NCI-H187 (cell line): ENCODE measurements around the gene HMGCL.

Source experiments
- DNase-seq, 2 experiments: peaks; one replicate each; lab custom pipeline; 2025; lab: John Stamatoyannopoulos, UW

The HMGCL gene

DNA sequence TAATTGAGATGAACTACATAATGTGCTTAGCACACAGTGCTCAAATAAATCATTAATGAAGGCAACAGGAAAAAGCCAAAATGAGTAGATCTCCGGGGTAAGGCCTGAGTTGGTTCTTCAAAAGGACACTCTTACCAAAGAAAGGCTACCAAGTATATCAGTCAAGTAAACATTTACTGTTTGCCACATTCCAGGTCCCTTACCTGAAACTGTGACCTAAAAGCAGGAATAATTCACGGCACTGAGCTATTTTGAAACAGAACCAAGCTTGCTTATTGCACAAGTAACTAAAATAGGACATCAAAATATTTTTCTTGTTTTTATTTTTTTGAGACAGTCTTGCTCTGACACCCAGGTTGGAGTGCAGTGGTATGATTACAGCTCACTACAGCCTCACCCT is 49.0 kb downstream of the HMGCL start:
- DNase-seq: no peak

DNA sequence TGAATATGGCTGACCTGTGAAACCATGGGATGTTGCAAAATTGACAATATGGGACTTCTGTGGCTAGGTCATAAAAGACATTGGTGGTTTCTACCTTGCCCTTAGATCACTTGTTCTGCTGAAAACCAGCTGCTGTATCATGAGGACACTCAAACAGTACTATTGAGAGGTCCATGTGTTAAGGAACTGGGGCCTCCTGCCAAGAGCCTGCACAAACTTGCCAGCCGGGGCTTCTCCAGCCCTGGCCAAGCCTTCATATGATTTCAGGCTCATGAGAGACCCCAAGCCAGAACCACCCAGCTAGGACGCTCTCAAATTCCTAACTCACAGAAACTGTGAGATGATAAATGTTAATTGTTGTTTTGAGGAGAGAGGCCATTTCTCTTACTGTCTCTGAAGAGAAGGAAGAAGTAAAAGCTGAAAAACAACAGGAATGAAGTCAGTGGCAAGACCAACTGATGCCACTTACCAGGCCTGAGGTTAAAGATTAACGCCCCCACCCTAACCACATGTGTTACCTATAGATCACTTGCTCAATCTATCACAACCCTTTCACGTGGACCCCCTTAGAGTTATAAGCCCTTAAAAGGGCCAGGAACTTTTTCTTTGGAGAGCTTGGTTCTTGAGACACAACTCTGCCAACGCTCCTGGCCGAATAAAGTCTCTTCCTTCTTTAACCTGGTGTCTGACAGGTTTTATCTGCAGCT is 50.9 kb downstream of the HMGCL start:
- no peak for DNase-seq

GRCh38 chr1:23772854-23773242 is 52.4 kb downstream of the HMGCL start:
- DNase-seq: no peak

DNA sequence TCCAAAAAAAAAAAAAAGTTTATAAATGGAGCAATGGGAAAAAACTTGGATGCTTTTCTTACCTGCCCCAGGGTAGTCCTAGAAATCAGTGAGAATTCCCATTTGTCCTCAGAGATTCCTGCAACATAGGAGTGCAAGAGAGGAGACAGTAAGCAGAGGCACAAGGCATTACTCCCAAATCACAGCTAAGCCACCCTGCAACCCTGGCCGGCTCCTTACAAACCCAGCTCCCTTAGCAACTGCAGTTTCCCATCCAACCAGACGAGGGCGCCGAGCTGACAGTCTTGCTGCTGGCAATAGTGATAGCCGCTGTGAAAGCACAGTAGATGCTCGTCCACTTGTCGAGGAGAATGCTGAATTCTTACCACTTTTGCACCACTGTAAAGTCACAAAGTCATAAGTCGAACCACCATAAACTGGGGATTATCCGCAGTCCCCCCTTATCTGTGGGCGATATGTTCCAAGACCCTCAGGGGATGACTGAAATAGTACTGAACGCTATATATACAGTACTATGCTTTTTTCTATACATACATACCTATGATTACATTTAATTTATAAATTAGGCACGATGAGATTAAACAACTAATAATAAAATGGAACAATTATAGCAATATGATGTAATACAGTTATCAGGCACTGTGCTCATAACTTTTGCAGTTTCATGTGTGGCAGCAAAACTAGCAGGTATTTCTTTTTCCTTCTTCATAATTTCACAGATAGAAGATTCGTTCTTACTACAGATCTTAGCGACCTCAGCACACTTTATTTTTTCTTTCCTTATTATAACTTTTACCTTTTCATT is 53.0 kb downstream of the HMGCL start:
- peak; percentile 52 to 59 for DNase-seq

DNA sequence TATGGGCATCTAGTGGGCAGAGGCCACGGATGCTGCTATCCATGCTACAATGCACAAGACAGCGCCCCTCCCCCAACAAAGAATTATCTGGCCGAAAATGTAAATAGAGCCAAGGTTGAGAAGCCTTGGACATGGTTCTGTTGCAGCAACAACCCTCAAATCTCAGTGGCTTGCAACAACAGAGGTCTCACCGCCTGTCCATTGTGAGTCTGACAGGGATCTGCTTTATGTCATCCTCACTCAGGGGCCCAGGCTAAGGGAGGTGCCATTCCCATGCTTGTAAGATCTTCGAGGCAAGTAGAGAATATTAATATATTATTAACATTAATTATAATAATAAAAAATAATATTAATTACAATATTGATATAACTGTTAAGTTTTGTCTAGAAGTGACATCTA is 56.5 kb downstream of the HMGCL start:
- no peak for DNase-seq

GRCh38 chr1:23763041-23763577 is 62.1 kb downstream of the HMGCL start:
- DNase-seq: no peak

GRCh38 chr1:23759277-23759676 is 66.0 kb downstream of the HMGCL start:
- no peak for DNase-seq

DNA sequence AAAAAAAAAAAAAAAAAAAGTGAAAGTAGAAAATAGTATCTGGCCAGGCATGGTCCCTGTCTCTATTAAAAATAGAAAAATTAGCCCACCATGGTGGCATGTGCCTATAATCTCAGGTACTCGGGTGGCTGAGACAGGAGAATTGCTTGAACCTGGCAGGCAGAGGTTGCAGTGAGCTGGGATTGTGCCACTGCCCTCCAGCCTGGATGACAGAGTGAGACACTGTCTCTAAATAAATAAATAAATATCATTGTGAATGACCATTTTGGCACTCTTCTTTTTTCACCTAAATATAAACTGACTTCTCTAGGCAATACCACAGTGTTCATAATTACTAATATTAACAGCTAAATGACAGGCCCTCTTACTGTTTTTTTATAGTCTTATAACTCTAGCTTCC is 67.4 kb downstream of the HMGCL start:
- DNase-seq: no peak

GRCh38 chr1:23756676-23757075 is 68.6 kb downstream of the HMGCL start:
- DNase-seq: no peak

DNA sequence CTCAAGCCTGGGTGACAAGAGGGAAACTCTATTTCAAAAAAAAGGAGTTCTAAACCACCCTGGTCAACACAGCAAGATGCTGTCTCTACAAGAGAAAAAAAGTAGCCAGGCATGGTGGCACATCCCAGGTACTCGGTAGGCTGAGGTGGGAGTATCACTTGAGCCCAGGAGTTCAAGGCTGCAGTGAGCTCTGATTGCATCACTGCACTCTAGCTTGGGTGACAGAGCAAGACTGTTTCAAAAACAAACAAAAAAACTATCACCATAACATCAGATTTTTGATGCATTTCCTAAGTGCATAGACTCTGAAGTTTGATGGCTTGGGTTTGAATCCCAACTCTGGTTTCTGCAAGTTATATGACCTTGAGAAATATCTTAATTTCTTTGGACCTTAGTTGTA is 72.3 kb downstream of the HMGCL start:
- DNase-seq: no peak
